ENCODE measurements around the gene CDADC1.
"Not testable (repeated sequence)": the region's sequence is repeated elsewhere in the genome, so short reads cannot be mapped to it uniquely, and the experiment has no call there.

CDADC1 gene

GRCh38 chr13:49311816-49312215 lies 64.1 kb downstream of the CDADC1 start:
- DNase-seq (ENCODE audit: low read depth in 1 of 2, low spot score in 1 of 2): no peak

GRCh38 chr13:49314344-49314882 lies 66.7 kb downstream of the CDADC1 start:
- no peak for DNase-seq (ENCODE audit: low read depth in 1 of 2, low spot score in 1 of 2)

GRCh38 chr13:49315036-49315565 lies 67.4 kb downstream of the CDADC1 start:
- DNase-seq (ENCODE audit: low read depth in 1 of 2, low spot score in 1 of 2): no peak

GRCh38 chr13:49315756-49316482 lies 68.2 kb downstream of the CDADC1 start:
- DNase-seq (ENCODE audit: low read depth in 1 of 2, low spot score in 1 of 2): no peak

GRCh38 chr13:49319551-49319950 lies 71.8 kb downstream of the CDADC1 start:
- DNase-seq (ENCODE audit: low read depth in 1 of 2, low spot score in 1 of 2): no peak

GRCh38 chr13:49319951-49320350 lies 72.2 kb downstream of the CDADC1 start:
- no peak for DNase-seq (ENCODE audit: low read depth in 1 of 2, low spot score in 1 of 2)

GRCh38 chr13:49320975-49321374 lies 73.2 kb downstream of the CDADC1 start:
- no peak for DNase-seq (ENCODE audit: low read depth in 1 of 2, low spot score in 1 of 2)

- DNase-seq (ENCODE audit: low read depth in 1 of 2, low spot score in 1 of 2): no peak
Observed at GRCh38 chr13:49322702-49323101, 75.0 kb downstream of the CDADC1 start.

- no peak for DNase-seq (ENCODE audit: low read depth in 1 of 2, low spot score in 1 of 2)
Observed at GRCh38 chr13:49323344-49323743, 75.6 kb downstream of the CDADC1 start.

- DNase-seq (ENCODE audit: low read depth in 1 of 2, low spot score in 1 of 2): no peak
Observed at GRCh38 chr13:49326222-49326917, 78.6 kb downstream of the CDADC1 start.

GRCh38 chr13:49327145-49327544 lies 79.4 kb downstream of the CDADC1 start:
- DNase-seq (ENCODE audit: low read depth in 1 of 2, low spot score in 1 of 2): not testable (repeated sequence)

GRCh38 chr13:49329831-49330545 lies 82.3 kb downstream of the CDADC1 start:
- no peak for DNase-seq (ENCODE audit: low read depth in 1 of 2, low spot score in 1 of 2)

- no peak for DNase-seq (ENCODE audit: low read depth in 1 of 2, low spot score in 1 of 2)
Observed at GRCh38 chr13:49330546-49330864, 82.8 kb downstream of the CDADC1 start.

GRCh38 chr13:49336655-49337054 lies 88.9 kb downstream of the CDADC1 start:
- no peak for DNase-seq (ENCODE audit: low read depth in 1 of 2, low spot score in 1 of 2)

- DNase-seq (ENCODE audit: low read depth in 1 of 2, low spot score in 1 of 2): no peak
Observed at GRCh38 chr13:49340161-49340560, 92.4 kb downstream of the CDADC1 start.

- no peak for DNase-seq (ENCODE audit: low read depth in 1 of 2, low spot score in 1 of 2)
Observed at GRCh38 chr13:49341517-49341916, 93.8 kb downstream of the CDADC1 start.

- no peak for DNase-seq (ENCODE audit: low read depth in 1 of 2, low spot score in 1 of 2)
Observed at GRCh38 chr13:49341941-49342340, 94.2 kb downstream of the CDADC1 start.

- DNase-seq (ENCODE audit: low read depth in 1 of 2, low spot score in 1 of 2): no peak
Observed at GRCh38 chr13:49342454-49342853, 94.7 kb downstream of the CDADC1 start.

All from activated CD4-positive, alpha-beta T cell treated with anti-CD3 and anti-CD28 coated beads, Interleukin-2, amount 50 U/mL, for 24 hours (primary cell).